K562 (cell line): ENCODE results near the gene TMEM176A. TPM values are rescaled to one million over a fixed set of nuclear protein-coding genes. Genes with fewer than 3 reads are reported as not detected.

Source experiments
- ADNP ChIP-seq: fragments of 200-800 bp; sonication (Bioruptor generic); IDR thresholded peaks from 2 replicates; pipeline ENCODE4 v1.6.1; 2016; ENCODE audit warnings: missing genetic modification characterization, missing compliant biosample characterization
- DLX4 ChIP-seq: fragments of 250-450 bp; sonication (Bioruptor Pico); IDR thresholded peaks from 2 replicates; pipeline ENCODE4 v1.6.1; 2021; ENCODE audit warnings: mild to moderate bottlenecking
- FOXP4 ChIP-seq: sonication (generic); formaldehyde crosslinking; IDR thresholded peaks from 2 replicates; pipeline ENCODE4 v1.8.0; 2022; ENCODE audit warnings: mild to moderate bottlenecking, missing genetic modification reagents, borderline replicate concordance
- GABPB2 ChIP-seq: fragments of 250-450 bp; sonication (Bioruptor Pico); conservative IDR thresholded peaks from 2 replicates; pipeline ENCODE4 v1.5.1; 2021; ENCODE audit warnings: mild to moderate bottlenecking
- GATAD2B ChIP-seq: fragments of 450-650 bp; IDR thresholded peaks from 2 replicates; pipeline ENCODE4 v1.6.1; 2017; ENCODE audit warnings: mild to moderate bottlenecking, borderline replicate concordance
- KAT8 ChIP-seq: fragments of 450-650 bp; IDR thresholded peaks from 2 replicates; pipeline ENCODE4 v1.6.1; 2016; ENCODE audit warnings: low read depth, mild to moderate bottlenecking
- KDM1A ChIP-seq, 2 experiments: fragments of 450-650 bp; IDR thresholded peaks; 2 replicates each; pipeline ENCODE4 v1.6.1; 2016; ENCODE audit warnings: mild to moderate bottlenecking in 2 of 2
- L3MBTL2 ChIP-seq: fragments of 450-650 bp; IDR thresholded peaks from 2 replicates; pipeline ENCODE4 v1.6.1; 2016; ENCODE audit warnings: mild to moderate bottlenecking, moderate library complexity
- RHOXF2B ChIP-seq: fragments of 250-450 bp; sonication (Bioruptor Pico); conservative IDR thresholded peaks from 2 replicates; pipeline ENCODE4 v1.5.1; 2021
- TFAP4 ChIP-seq: sonication (generic); formaldehyde crosslinking; IDR thresholded peaks from 2 replicates; pipeline ENCODE4 v1.8.0; 2022; ENCODE audit warnings: missing genetic modification reagents, mild to moderate bottlenecking, moderate library complexity, borderline replicate concordance
- WHSC1 ChIP-seq: IDR thresholded peaks from one replicate; pipeline ENCODE4 v1.6.1; 2012; ENCODE audit warnings: low read length, control low read depth, inconsistent platforms
- ZNF280B ChIP-seq: fragments of 250-450 bp; sonication (Bioruptor Pico); IDR thresholded peaks from 2 replicates; pipeline ENCODE4 v1.5.1; 2021; ENCODE audit warnings: mild to moderate bottlenecking
- ZNF318 ChIP-seq, 2 experiments: fragments of 450-650 bp; IDR thresholded peaks; 2 replicates each; pipeline ENCODE4 v1.6.1; 2016; ENCODE audit warnings: mild to moderate bottlenecking in 2 of 2, borderline replicate concordance in 1 of 2, low read depth in 1 of 2, moderate library complexity in 1 of 2
- ZNF431 ChIP-seq: sonication (generic); formaldehyde crosslinking; IDR thresholded peaks from 2 replicates; pipeline ENCODE4 v1.8.0; 2022; ENCODE audit warnings: mild to moderate bottlenecking, missing genetic modification reagents
- ZNF445 ChIP-seq: fragments of 250-450 bp; sonication (Bioruptor Pico); IDR thresholded peaks from 2 replicates; pipeline ENCODE4 v1.4.0; 2020; ENCODE audit warnings: low read depth, mild to moderate bottlenecking, moderate library complexity
- polyA plus RNA-seq, 8 experiments: library from polyadenylated mRNA; depleted of rRNA in 4 of 8; stranded (reverse) in 5 of 8; unstranded in 3 of 8; fragments of >200 nt; fragmentation: Nextera tagmentation in 2 of 8; fragmentation: Illumina TruSeq in 1 of 8; extraction: Ambion mirVana in 2 of 8; extraction: Trizol in 1 of 8; gene quantifications; 2 replicates each; pipeline versions ENCODE4 v1.2.1 to v1.2.3, GENCODE V29; 2011 to 2014; ENCODE audit warnings: inconsistent platforms in 1 of 8, missing spikeins in 1 of 8
- total RNA-seq, 7 experiments: library from RNA; depleted of rRNA in 6 of 7; stranded (reverse); fragments of >200 nt in 6 of 7; fragmentation: Illumina TruSeq in 2 of 7; extraction: Trizol in 2 of 7; gene quantifications; 2 replicates each; pipeline versions ENCODE4 v1.2.1 to v1.2.3, GENCODE V29; 2011 to 2021; ENCODE audit warnings: low replicate concordance in 1 of 7

The TMEM176A gene
- total and polyA plus RNA-seq, 9 of the 15 experiments (the other 6 are each of a cell fraction or from before 2014, with no cell fraction given): 0.31 TPM; not detected in 8

GRCh38 chr7:150823484-150824126 is 23.0 kb downstream of the TMEM176A start (continued):
- TF ChIP-seq ZNF431 (no peak), ADNP (tag) (no peak), WHSC1 (no peak), KAT8 (no peak), GABPB2 (no peak), RHOXF2B (CRISPR knock-in tag) (no peak), DLX4 (CRISPR knock-in tag) (no peak), ZNF445 (no peak), FOXP4 (CRISPR knock-in tag) (no peak), KDM1A (IDR thresholded peaks at IDR 0.05) (no peak), L3MBTL2 (no peak), TFAP4 (CRISPR knock-in tag) (no peak), GATAD2B (no peak), ZNF280B (CRISPR knock-in tag) (no peak), ZNF318 (IDR thresholded peaks at IDR 0.05; ENCODE audit: borderline replicate concordance in 1 of 2, low read depth in 1 of 2) (peak in 1 of 2 experiments; percentile 26; a peak in 1 of 4 replicates)
